HG02981 (cell line): Measurements from ENCODE around the gene LRCOL1.

Source experiments
- ATAC-seq: cut with Tn5 transposase; IDR thresholded peaks from one replicate; pipeline ENCODE4 v1.9.1; 2021; ENCODE audit warnings: mild to moderate bottlenecking, moderate library complexity; ENCODE audit not compliant: unreplicated experiment

LRCOL1 gene

GRCh38 chr12:132569856-132570480 lies 40.4 kb downstream of the LRCOL1 start:
- ATAC-seq: no peak

DNA sequence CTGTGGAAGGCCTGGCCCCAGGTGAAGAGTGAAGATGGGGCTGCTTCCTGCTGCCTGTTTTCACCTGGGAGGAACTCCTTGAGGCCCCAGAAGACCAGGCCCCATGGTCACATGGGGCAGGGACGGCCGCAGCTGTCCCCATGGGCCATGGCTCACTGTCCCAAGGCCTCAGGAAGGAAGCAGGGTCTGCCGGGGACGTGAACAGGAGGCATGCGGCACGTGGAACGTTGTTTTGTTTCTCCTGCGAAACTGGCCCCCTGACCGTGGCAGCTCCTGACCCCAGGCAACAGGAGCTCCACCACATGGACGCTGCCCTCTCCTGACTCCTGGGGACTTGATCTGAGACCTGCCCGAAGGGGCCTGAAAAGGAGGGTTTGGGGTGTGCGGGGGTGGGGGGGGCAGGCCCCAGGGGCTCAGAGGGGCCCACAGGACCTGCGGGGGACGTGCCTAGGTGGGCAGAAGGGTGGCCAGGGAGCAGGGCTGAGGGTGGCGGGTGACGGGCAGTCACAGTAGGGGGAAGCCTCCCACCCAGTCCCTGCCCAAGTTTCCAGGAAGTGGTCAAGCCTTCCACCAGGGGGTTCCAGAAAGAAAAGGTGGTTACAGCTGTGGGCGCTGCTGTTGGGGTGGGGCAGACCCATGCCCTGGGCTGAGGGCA lies 41.4 kb downstream of the LRCOL1 start:
- ATAC-seq: no peak

GRCh38 chr12:132568301-132568700 lies 42.1 kb downstream of the LRCOL1 start:
- ATAC-seq: no peak

DNA sequence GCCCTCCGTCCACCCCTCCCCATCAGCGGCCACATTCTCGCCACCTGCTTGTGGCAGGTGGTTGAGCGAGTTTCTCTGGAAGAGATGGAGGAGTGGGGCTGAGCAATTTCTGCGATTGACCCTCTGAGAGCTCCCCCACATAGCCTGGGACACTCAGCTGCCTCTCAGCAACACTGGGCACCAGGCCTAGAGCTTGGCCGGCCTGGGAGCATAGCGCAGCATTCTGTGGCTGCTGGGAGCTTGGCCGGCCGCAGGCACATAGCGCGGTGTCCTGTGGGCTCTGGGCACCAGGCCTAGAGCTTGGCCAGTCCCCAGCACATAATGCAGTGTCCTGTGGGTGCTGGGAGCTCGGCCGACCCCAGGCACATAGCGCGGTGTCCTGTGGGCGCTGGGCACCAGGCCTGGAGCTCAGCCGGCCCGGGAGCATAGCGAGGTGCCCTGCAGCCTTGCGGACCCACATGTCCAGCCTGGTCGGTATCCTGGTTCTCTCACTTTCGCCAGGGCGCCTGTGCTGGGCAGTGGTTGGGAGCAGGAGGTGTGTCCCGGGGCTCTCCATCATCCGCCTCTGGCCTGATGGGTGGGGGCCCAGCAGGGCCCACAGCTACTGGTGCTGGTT lies 43.8 kb downstream of the LRCOL1 start:
- ATAC-seq: no peak

GRCh38 chr12:132565365-132565764 lies 45.0 kb downstream of the LRCOL1 start:
- ATAC-seq: no peak

DNA sequence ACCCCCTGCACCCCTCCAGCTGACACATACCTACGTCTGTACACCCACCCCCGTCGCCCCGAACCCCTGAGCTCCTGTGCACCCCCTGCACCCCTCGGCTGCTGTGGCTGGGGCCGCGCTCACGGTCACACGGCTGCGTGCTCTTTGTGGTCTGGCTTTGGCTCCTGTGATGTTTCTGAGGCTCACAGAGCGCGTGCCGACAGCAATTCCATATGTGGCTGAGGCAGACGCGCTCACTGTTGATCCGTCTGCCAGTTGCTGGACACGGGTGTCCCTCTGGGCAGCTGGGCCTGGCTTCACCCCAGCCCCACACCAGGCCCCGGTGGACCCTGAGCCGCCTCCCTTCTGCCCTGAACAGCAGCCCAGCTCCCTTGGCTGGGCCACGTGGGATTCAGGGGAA lies 46.5 kb downstream of the LRCOL1 start:
- ATAC-seq: no peak

GRCh38 chr12:132562489-132563021 lies 47.8 kb downstream of the LRCOL1 start:
- no peak for ATAC-seq

DNA sequence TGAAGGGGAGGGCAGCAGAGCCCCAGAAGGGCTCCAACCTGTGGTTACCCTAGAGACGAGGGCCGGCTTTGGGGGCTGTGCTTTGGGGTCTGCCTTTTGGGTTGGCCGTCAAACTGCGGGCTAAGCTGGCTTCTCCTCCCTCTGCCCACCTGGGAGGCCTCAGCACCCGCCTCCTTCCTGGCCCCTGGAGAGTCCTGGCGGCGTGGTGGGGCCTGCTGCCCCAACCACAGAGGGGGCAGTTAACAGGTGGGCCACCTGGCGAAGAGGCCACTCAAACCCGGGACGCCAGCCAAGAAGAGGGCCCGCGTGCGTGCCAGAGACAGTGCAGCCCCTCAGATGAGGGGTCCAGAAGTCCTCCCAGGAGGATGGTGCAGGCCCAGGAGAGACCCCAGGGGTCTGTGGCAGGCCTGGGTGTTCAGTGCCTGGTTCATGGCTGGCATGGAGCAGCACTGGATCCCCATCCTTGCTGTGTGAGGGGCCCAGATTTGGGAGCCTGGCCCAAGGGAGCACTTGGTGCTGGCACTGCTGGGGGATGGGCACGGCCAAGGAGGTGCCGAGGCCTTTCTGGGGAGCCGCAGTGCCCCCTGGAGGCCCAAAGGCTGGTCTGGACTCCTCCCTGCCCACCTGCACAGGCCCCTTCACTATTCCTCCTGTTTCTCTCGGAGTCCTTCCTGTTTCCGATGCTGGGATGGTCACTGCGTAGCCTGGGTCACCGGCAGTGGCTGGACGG lies 48.8 kb downstream of the LRCOL1 start:
- no peak for ATAC-seq

DNA sequence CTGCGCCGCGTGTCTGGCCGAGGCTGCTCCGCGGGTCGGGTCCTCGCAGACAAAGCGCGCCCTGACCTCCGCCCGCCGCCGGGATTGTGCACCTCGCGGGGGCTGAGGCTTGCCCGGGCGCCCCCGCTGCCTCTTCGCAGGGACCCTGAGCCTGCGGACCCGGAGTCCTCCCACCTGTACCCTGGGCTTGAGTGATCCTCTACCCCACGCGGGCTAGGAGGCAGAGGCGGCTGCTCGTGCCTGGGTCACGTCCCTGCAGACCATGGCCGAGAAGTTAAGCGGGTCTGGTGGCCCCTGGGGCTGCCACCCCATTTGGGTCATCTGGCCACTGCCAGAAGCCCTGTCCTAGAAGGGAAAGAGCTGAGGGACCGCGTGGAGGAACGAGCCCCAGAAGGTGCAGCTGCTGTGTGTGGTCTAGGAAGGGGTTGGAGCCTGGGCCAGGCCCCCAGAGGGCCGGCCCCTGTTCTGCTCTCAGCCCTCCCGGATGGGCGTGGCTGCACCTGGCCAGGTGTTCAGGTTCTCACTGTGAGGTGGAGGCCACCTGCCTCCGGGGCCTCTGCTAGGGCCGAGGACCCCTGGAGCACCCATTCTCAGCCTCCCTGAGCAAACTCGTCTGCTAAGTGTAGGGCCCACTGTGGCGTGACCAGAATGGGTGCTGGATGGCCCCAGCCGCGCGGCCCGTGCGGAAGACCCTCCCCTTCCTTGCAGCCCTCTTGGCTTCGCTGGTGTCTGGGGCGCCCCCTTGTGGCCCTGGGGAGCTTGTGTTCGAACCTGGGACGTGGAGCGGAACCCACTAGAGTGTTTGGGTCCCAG lies 49.6 kb downstream of the LRCOL1 start:
- no peak for ATAC-seq

- ATAC-seq: no peak
Observed at GRCh38 chr12:132560364-132560613, 50.1 kb downstream of the LRCOL1 start.

GRCh38 chr12:132559652-132560363 lies 50.6 kb downstream of the LRCOL1 start:
- ATAC-seq: no peak

DNA sequence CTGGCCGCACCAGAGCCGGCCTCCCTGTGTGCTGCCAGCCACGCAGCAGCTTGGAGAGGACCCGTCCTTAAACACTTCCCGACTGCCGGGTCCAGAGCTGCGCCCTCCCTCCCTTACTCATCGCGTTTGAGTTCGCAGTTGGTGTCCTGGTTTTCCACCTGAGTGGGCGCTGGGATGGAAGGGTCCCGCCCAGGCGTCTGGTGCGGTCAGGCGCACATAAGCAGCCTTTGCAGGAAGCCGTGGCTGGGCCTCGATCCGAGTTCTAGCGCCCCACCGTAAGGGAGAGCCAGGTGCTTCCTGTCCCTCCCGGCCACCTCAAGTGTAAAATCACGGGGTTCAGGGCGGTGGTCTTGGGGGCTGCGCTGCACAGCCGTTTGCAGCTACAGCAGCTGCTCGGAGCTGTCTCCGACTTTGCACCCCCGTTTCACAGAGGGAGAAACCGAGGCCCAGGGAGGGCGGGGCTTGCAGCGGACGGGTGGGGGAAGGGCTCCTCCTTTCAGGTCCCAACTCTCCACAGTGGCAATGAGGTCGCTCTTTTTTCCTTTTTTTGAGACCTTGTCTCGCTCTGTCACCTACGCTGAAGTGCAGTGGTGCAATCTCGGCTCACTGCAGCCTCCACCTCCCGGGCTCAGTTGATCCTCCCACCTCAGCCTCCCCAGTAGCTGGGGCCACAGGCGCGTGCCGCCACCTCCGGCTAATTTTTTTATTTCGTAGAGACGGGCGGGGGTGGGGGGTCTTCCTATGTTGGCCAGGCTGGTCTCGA lies 51.3 kb downstream of the LRCOL1 start:
- ATAC-seq: no peak

DNA sequence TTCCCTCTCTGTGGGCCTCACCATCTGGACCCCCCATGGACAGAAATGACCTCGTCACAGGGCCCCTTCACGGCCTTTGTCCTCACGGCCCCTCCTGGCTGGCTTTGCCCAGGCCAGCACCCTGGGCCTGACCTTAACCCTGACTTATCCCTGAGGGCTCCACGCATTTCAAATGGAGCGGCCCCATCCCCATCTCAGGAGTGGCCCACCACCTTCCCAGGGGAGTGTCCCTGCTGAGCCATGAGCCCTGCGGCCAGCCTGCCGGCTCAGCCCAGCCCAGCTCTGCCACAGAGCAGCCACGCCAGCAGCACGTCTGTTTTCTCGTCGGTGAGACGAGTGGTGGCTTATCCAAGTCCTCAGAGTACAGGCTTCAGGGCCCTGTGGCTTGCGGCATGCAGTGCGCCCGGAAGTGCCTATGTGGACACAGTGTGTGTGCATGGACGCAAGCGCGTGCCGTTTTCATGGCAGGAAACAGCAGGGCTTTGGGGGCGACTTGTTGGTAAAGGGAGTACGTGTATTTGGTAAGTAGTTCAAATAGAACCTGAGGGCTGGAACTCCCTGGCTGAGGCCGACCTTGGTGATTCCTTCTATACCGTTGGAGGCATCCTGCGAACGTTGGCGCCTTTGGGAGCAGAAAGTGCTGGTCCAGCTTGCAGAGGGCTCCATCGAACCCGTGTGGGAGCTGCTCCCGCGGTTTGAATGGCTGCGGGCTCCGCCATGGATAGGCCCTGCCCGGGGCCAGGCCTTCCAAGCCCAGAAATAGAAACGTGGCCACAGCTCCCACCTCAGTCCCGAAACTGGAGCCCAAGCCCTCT lies 52.1 kb downstream of the LRCOL1 start:
- ATAC-seq: no peak

DNA sequence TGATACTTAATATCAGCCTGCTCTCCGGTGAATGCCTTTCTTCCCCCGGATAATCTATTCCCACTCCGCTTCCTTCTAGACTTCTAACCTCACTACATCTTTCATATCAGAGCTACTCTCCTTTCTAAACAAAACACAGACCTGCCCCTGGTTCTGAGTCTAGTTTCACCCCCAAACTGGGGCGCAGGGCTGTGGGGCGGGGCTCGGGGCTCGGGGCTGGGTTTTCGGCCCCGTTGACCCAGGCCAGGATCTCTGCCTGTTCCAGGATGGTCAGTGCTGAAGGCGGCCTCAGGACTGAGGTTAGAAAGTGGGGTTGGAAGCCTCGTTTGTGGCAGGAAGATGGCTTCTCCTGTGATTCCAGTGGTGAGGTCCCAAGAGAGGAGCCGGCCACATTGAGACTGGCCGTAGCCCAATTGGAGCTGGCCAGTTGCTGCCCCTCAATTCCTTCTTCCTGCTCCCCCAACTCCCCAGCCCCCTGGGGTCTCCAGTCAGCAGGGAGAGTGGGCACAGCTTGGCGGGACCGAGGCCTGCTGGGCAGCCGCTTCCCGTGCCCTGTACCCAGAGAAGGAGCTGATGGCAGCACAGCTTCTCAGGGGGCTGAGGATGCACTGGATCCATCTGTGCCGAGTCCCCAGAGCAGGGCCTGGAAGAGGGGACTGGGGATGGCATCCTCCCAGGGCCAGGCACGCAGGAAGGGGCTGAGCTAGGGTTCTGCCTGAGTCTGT lies 52.9 kb downstream of the LRCOL1 start:
- no peak for ATAC-seq

DNA sequence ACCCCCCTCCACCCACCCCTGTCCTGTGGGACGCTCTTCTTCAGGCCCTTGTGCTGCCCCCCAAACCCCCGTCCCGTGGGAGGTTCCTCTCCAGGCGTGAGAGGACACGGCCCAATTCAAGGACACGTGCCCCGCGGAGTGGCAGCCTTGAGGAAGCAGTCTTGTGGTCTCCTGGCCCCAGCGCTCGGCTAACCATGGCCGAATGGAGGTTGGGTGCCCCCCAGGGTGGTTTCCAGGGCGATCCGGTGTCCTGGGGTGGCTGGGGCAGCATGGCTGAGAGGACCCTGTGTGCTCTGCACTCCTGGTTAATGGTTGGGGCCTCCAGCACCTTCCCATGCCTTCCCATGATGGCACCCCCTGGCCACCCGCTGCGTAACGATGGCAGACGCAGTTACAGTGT lies 53.6 kb downstream of the LRCOL1 start:
- no peak for ATAC-seq

- ATAC-seq: no peak
Observed at GRCh38 chr12:132556216-132556615, 54.2 kb downstream of the LRCOL1 start.

DNA sequence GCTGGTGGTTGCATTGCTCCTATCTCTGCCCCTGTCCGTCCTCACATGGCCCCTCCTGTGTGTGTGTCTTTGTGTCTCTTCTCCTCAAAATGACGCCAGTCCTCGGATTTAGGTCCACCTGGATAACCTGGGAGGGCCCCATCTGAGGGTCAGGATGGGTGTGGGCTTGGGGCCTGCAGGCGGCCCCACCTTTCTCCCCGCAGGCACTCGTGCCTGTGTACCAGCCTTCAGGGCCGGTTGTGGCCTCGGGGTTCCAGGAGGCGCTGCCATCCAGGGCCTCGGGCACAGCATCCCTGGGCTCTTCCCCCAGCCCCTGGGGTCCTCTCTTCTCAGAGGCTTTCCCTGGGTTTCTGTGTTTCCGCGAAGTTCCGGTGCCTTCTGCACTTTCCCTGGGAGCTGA lies 54.7 kb downstream of the LRCOL1 start:
- ATAC-seq: no peak
